Fibroblast of lung (primary cell): ENCODE data around the gene EFNA5.

Experiments used
- CTCF ChIP-seq, 2 donors: IDR thresholded peaks in 1 of 2; conservative IDR thresholded peaks in 1 of 2; 1 replicate in 1 of 2; 2 replicates in 1 of 2; pipeline ENCODE4 v1.5.1; 2011 to 2012; ENCODE audit warnings: low read length in 2 of 2, control low read depth in 1 of 2, inconsistent platforms in 1 of 2, low read depth in 1 of 2, mild to moderate bottlenecking in 1 of 2
- EZH2 ChIP-seq: IDR thresholded peaks from 2 replicates; pipeline ENCODE4 v1.5.1; 2012; ENCODE audit warnings: low read length, control low read depth, mild to moderate bottlenecking; ENCODE audit errors: missing control alignments

- TF ChIP-seq CTCF (conservative IDR thresholded peaks at IDR 0.05 in 1 of 2, IDR thresholded peaks at IDR 0.05 in 1 of 2; ENCODE audit: low read depth in 1 of 2, low read length in 2 of 2): no peak
- TF ChIP-seq EZH2: no peak
Measured at GRCh38 chr5:107533910-107534876, 136.5 kb downstream of the EFNA5 start.
